GM19328 (cell line): ENCODE measurements around the gene SLIT3.

Experiments
- ATAC-seq: cut with Tn5 transposase; IDR thresholded peaks from one replicate; pipeline ENCODE4 v1.9.1; 2021; ENCODE audit warnings: mild to moderate bottlenecking, moderate library complexity; ENCODE audit not compliant: unreplicated experiment

SLIT3 gene

DNA sequence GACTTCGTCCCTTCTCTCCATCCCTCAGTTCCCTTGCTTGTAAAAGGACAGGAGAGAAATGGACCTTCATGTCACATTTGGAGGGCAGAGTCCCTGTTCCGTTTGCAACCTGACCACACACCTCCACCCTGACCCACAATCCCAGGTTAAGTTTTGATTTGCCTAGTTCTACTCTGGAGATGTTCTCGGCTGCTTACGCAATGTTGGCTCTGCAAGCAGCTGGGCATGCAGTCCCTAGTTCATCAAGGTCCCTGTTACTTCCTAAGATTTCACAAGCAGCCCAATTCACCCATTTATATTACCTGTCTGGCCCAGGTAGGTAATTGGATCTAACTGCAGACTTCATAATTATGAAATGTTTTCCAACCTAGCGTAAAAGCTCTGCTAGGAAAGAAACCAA, 28.8 kb downstream of the SLIT3 start:
- ATAC-seq = no peak

DNA sequence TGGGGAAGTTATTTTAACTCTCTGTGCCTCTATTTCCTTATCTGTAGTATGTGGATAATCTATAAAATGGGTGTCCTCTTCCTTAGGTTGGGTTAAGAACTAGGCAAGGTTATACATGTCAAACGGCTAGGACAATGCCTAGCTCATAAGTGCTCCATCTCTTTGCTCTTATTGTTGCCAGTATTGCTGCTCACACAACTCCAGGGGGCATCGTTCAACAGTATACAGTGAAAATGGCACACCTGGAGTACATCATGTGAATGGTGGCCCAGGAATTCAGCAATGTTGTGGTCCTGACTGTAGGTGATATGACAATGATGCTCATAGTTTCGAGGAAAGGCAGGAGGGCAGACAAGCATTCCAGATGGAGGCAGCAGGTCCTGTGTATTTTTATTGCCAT, 30.1 kb downstream of the SLIT3 start:
- no peak for ATAC-seq

- ATAC-seq = no peak
Measured at GRCh38 chr5:169268019-169268418, 32.9 kb downstream of the SLIT3 start.

DNA sequence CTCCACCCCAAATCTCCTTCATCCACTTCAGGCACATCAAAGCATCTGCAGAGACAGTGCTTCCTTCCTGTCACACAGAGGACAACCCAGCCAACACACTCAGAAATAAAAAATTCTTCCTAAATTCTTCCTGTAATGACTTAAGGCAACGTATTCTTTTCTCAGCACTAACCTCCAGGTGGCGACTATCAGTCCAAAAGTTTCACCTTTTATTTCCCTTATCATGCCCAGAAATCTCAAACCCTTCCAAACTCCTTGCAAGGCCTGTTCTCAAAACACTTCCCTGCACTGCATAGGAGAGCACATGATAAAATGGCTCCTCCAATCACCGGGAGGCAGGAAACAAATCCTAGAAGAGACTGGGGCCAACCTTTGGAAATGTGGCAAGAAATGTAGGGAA, 35.1 kb downstream of the SLIT3 start:
- ATAC-seq = no peak

- ATAC-seq = no peak
Measured at GRCh38 chr5:169263591-169263990, 37.3 kb downstream of the SLIT3 start.

- no peak for ATAC-seq
Measured at GRCh38 chr5:169260896-169261569, 39.9 kb downstream of the SLIT3 start.

DNA sequence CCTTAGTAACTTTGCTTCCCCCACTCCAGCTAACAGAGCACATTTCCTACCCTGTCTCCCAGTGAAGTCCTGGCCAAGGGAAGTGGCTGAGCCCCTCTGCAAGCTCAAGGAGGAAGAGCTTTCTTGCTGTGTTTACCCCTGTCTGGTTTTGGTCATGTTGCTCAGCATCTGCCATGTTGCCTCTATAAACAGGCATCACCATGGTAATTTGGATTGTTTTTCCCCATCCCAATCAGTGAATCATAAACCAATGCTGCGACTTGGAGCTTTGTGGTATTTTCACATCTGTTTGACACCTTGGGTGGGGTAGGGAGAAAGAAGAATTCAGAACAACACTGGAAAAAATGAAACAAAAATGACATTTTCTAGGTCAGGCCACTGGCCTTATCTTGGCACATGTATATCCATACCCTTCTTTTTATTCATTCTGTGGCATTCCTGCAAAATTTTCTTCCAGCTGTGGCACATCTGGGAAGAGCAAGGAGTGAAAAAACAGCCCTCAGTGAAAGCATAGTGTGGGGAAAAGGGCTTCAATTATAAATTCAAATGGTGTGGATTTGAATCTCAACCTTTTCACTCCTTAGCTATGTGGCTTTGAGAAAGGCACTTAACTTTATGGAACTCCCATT, 42.5 kb downstream of the SLIT3 start:
- no peak for ATAC-seq

GRCh38 chr5:169256191-169256590, 44.7 kb downstream of the SLIT3 start:
- no peak for ATAC-seq

- no peak for ATAC-seq
Measured at GRCh38 chr5:169253071-169253470, 47.9 kb downstream of the SLIT3 start.

DNA sequence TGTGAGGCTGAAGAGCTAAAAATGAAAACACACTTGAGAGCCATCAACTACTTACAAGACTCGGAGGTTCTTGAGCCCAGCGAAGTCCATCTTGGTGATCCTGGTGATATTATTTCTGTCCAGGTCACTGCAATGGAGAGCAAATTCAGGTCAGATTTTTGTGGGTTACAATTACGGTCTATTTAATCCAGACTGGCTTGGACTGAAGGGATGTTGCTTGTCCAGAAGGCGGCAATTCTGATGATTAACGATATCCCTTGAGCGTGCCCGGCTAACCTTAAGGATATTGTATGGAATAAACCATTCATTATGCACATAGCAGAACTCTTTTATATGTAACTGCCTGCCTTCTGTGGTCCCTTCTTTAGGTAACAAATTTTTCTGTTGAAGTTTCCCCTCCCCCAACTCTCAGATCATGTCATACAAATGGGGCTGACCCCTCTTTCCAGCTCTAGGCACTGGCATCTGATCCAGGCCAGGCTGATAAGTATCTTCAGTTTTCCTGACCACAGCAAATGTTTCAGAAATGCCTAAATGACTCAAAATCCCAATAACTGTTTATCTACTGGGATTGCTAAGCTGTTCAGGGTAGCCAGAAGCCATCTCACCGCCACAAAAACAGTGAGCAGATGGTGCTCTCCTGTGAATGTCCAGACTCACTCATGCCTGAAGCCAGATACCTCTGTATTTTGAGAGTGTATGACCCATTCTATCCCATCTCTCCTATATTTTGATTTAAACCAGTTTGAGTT, 49.4 kb downstream of the SLIT3 start:
- ATAC-seq = no peak

DNA sequence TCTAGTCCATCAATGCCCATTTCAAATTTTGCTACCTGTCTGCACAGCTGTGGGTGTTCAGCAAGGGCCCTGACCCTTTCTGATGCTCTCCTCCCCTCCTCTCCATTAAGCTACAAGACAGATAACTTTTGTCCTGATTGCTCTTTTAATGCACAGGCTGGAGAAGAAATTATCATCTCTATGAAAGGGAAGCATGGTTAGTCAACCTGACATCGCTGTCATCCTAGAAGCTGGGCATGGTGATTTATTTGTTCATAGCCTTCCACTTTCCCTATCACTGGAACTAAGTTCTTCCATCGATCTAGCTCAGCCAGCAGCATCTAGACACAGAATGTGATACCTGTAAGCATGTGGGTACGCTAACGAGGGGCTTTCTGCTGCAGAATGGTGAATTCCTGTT, 50.1 kb downstream of the SLIT3 start:
- no peak for ATAC-seq

DNA sequence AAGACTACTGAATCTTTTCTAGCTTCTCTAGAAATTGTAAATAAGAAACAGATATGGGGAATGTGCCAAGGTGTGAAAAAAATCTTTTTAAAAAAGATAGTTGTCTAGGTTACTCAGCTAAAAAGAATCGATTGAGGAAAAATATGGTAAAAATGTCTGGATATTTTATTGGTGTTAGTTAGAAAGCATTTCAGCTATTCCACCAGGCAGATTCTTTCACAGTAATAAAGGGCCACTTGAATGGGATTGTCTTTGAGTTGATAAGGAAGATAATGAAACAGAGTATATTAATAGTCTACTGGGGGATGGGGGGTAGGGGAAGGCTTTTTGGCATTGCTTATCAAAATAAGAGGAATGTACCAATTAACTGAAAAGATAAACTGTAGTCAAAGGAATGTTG, 51.9 kb downstream of the SLIT3 start:
- ATAC-seq = no peak

- ATAC-seq = no peak
Measured at GRCh38 chr5:169248550-169248949, 52.4 kb downstream of the SLIT3 start.

DNA sequence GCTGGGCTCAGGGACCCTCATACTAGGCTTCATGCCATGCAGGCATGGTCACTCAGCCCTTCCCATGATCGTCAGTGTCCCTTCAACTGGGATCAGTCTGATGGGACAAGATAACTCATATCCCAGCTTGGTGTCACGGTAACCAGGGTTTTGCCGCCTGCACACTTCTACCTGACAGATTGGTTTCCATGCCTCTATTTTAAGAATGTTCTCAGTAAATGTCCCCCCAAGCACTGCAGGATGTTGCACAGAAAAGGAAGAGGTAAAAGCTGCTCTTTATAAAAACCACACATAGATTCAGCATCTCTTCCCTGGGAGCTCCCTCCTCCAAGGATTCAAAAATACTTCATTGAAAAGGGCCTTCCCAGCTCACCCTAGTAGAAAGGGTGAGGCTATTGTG, 56.1 kb downstream of the SLIT3 start:
- ATAC-seq = no peak

GRCh38 chr5:169243651-169244422, 57.1 kb downstream of the SLIT3 start:
- ATAC-seq = no peak

GRCh38 chr5:169242849-169243186, 58.1 kb downstream of the SLIT3 start:
- ATAC-seq = no peak

DNA sequence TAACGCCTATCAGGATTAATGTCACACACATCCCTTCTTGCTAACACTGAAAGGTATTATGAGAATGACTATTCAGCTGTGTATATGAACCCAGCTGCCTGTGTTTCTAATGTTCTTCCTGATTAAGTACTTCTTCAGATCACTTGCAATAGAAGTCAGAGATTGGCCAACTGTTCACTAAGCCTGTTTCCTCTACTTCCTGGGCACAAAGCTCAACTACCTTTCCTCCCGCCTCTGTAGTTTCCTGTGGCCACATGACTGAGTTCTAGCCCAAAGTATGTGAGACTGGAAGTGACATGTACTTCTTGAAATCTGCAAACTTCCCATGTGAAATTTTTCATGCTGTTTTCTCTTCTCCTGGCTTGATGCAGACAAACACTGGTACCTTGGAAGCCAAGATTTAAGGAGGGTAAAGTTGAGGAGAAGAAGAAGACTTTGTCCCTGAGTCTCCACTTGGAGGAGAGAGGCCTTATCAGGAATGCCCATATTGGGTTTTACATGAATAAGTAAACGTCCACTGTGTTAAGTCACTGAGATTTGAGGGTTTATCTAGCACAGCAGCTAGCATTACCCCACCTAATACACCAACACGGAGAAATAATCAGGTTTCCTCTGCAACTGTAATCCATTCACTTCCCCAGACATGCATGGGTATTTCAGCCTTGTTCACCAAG, 58.6 kb downstream of the SLIT3 start:
- no peak for ATAC-seq

GRCh38 chr5:169229342-169229892, 71.5 kb downstream of the SLIT3 start:
- ATAC-seq = no peak

DNA sequence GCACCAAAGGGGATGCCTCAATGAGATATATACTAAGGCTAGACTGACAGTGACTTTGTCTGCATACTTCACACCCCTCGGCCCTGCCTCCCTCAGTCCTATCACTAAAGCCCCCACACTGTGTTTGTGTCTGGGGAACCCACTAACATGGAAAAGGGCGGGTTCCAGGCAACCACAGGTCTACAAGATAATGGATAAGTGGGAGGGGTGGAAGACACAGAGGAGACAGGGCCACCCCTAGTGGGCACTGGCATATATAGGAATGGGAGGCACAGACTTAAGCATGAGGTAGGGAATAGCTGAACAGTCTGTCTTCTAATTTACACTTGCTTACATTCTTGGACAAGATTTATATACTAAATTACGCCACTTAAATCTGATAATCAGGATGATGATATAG, 74.0 kb downstream of the SLIT3 start:
- no peak for ATAC-seq

DNA sequence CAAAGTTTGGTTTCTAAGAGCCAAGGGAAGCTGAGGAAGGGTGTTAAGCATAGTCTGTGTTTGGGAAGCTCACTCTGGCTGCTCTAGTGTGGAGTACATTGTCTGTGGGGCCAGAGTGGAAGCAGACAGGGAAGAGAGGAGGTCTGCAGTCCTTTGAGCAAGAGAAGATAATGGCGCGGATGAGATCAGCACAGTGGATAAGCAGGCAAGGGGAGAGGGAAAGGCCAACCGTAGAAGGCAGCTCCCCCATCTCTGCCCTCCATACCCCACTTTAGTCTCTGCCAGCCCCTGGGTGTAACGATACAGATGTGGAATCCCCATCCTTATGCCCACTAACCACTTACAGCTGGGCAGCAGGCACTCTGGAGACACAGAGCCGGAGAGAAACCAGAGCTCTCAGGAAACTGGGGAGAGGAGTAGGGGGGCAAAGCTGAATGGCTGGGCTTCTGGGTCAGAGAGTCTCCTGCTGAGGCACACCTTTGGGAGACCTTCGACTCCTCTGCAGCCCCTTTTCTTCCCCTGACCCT, 75.0 kb downstream of the SLIT3 start:
- ATAC-seq = no peak

- no peak for ATAC-seq
Measured at GRCh38 chr5:169223595-169223953, 77.4 kb downstream of the SLIT3 start.
